Ureter (tissue), 1 donor: ENCODE data around the gene DNAJC18. TPM values are rescaled to one million over a fixed set of nuclear protein-coding genes. Genes with fewer than 3 reads are reported as not detected.

Experiments
- DNase-seq: peaks from one replicate; pipeline ENCODE4 v3.0.0-alpha.2; 2020; ENCODE audit warnings: low spot score
- total RNA-seq: library from RNA; stranded (reverse); gene quantifications from one replicate; pipeline ENCODE4 v1.2.4, GENCODE V29; 2023
- donor health status: DM: yes; HTN: yes; CAD: no.

The DNAJC18 gene
- total RNA-seq, 1 donor from 2014 or later: 10.3 TPM

DNA sequence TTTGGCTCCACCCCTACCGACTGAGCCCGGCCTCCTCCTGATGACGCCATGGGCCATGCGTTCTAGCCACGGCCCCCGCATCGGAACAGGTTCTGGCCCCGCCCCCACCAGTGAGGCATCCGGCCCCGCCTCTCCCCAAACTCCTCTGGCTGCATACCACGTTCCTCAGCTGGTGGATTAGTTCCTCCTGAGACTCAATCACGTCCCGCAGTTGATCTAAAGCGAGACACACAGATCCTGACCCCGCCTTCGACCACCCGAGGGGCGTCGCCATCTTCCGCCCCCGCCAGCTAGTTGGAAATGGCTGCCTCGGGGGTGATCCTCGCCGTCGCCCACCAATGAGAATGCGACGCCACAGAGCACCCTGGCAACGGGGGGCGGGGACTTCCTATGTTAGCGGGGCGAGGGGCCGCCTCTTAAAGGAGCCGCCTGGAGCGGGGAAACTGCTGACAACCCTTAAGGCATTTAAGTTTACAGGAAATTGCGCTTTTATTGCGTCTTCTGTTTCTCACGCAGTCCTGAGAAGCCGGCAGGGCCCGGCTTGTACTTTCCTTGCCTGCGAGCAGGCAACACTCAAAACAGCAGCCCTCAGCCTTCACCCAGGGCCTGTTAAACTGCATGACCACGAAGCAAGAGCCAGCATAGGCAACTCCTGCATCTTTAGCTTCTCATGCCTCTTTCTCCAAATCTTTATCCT lies 35.4 kb downstream of the DNAJC18 start, which contains the start of gene SPATA24:
Gene SPATA24 (minus strand): TSS at position 303 of the 697 bp plus-strand sequence. CDS start 29 bp downstream, at position 274.
- DNase-seq: peak; percentile 98

DNA sequence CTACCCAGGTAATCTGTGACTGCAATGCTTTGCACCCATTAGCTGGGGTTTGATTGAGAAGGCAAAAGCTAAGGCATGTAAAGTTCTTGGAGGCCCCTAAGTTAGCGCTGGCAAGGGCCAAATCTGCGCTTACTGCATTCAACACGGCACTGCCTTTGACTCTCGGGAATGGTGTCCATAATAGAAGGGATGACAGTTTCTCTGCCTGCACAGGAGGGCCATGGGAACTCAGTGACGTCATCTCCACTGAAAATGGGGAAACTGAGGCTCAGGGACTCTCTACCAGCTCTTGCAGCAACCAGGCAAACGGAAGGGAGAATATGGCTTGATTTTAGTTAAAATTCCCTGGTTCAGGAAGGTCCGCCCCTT lies 35.9 kb downstream of the DNAJC18 start:
- no peak for DNase-seq

DNA sequence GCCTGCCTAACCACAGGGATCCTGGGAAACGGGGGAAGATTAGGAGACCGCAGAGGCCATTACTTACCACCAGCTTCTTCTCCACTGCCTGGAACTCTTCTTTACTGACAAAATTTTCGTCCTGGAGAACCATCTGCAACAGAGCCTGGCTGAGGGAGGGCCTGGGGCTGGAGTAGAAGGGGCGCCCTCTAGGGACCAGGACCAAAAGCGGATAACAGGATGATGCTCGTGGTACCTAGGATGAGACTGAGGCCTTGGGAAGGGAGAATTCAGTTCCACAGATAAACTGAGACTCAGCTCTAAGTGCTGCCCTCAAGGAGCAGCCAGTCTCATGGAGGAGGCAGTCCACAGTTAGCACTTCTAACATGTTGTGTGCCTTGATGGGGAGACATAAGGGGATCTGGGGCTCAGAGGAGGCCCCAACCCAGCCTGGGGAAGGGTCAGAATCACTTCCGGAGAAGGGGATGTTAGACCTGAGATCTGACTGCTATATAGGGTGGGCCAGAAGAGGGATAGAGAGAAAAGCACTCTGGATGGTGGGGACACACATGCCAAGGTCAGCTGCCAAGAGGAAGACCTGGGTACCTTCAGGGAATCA lies 36.7 kb downstream of the DNAJC18 start:
- no peak for DNase-seq

DNA sequence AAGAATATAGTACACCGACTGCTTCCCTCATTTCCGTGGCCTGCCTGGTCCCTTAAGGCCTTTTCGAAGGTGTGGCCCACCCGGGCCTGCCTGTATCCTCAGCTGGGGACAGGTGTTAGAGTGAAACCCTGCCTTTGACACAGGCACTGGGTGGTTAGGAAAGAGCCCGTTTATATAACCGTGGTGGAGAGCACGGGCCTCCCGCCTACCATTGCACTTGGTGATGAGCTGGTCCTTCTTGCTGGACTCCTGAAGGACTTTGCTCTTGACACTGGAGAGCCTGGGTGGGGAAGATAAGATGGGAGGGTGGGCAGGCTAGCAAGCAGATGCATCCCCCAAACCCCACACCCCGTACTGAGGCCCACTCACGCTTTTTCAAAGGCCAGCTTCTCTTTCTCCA lies 37.8 kb downstream of the DNAJC18 start:
- DNase-seq: no peak

- no peak for DNase-seq
These were observed 39.7 kb downstream of the DNAJC18 start for GRCh38 chr5:139399501-139400121.

DNA sequence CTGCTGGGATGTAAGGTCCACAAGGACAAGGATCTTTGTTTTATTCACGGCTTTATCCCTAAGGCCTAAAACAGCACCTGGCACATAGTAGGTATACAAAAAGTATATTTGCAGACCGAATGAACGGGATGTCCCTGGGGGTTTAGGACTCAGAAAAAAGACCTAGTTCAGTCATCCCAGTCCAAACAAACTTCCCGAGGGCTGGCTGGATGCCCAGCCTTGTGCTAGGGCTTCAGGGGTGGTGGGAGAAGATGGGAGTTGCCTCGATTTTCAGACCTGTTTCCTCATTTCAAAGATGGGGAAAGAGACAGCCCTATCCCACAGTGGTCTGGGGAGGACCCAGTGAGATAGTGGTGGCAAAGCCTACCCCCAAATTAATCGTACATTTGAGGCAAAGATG lies 41.4 kb downstream of the DNAJC18 start:
- DNase-seq: no peak

- DNase-seq: no peak
These were observed 42.6 kb downstream of the DNAJC18 start for GRCh38 chr5:139396691-139397090.

DNA sequence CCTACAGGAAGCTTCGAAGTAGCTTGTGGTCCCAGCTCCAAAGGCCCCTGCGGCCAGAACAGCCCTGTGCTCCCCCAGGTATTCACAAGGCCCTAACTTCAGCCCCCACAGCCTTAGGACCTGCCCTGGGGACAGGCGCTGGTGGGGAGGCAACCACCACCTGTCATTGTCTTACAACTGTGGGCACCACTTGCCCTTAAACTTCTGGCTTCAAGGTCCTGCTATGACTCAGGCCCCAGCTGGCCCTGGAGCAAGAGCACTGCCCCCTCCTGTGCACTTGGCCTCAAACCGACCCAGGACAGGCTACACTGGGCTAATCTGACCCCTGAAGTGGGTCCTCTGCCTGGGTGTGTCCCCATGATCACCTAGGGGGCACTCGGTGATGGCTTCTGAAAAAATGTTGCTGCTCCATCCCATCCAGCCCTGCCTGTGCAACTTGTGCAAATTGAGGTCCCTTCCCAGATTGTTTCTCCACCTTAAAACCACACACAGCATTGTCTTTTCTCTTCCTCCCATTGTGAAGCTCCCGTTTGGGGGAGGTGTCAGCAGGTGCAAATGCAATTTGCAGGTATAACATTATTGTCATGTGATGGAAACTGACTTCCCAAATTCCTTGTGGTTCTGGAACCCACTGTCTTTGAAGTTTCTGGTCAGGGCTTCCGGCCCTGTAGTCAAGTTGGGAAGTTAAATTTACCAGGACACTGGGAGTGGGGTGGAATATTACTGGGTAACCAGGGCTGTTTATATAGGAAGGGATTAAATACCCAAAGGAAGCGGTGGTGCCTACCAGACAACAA lies 43.3 kb downstream of the DNAJC18 start:
- no peak for DNase-seq

- no peak for DNase-seq
These were observed 44.4 kb downstream of the DNAJC18 start, which contains the start of gene PROB1 for GRCh38 chr5:139394654-139395566. PROB1 (minus strand) TSS chr5:139395104; CDS start chr5:139395081, 23 bp downstream.

- peak; percentile 71 for DNase-seq
These were observed 45.1 kb downstream of the DNAJC18 start for GRCh38 chr5:139394123-139394653.

DNA sequence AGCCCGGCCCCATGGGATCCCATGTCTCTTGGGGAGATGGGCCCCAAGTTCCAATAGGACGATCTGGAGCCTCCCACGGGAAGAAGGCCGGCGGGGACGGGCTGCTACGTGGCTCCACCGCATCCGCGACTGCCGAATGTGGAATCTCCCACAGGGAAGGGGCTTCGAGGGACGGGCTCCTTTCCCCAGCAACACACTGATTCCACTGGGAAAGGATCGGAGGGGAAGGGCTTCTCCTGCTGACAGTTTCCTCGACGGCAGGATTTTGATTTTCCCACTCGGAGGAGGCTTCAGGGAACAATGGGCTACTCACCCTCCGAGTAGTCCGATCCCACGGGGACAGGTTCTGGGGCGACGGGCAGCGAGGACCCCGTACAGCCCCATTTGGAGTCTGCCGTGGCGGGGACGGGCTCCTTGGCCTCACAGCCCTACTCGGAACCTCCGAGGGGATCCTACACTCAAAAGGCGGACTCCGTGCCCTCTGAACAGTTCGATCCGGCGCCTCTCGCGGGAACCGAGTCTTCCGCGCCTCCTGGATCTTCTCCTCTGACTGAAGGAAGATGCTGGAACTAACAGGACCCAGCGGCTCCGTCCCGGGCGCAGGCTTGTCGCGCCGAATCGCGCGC lies 45.7 kb downstream of the DNAJC18 start:
- DNase-seq: no peak

- peak; percentile 68 for DNase-seq
These were observed 46.4 kb downstream of the DNAJC18 start for GRCh38 chr5:139392678-139393496.

DNA sequence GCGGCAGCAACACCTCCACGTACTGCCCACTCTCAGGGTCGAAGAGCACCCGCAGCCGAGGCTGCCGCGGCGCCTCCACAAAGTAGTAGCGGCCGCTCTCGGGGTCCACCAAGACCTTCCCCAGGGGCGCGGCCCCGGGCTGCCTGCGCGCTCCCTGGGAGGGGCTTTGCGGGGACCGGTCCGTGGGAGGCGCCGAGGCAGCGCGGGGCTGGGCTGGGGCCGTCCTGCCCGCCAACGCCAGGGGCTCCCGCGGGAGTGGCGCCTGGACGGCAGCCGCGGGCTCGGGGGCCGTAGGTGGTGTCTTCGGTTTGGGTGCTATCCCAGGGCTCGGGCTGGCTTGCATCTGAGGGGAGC lies 47.0 kb downstream of the DNAJC18 start:
- DNase-seq: no peak

- no peak for DNase-seq
These were observed 47.6 kb downstream of the DNAJC18 start for GRCh38 chr5:139391570-139392323.

DNA sequence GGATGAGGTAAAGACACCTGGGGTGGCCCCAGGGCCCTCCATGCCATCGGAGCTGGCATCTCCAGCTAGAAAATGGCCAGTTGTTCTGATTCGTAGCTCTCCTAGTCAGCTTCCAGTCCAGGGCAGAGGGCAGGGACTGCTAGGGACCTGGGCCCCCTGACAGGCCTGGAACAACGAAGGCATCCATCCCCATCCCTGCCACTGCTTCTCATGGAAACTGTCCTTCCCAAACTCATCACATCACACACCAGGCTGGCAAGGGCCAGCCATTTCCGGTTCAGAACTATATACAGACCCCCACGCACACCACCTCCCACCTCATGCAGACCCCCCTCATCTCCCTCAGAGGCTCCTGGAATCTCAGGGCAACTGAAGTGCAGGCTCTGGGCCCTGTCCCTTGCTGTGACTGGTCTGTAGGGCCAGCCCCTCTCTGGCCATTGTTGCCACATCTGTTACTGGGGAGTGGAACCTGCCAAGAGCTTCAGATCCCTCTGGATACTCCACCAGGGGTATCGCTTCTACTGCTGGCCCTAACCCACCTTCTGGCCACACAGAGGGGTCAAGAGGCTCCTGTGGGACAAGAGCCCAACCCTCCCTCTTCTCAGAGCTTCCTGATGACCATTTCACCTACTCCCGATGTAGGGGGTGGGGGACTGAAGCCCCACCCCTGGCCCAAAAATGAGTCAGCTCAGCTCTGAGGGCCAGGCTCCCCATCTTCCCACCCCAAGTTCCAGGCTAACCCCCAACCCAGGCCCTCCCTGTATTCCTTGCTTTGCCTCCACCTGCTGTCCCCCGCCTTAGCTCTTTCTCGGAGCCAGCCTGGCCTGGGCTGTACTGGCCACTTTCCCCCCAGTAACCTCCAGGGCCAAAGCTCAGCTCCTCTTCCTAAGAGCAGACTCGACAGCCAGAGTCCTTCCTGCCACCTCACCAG lies 48.4 kb downstream of the DNAJC18 start:
- DNase-seq: no peak

- DNase-seq: no peak
These were observed 49.4 kb downstream of the DNAJC18 start, which contains the start of gene MZB1 for GRCh38 chr5:139389701-139390638. MZB1 (minus strand) TSS chr5:139389913; CDS start chr5:139389856, 57 bp downstream.
